GM12874 (cell line): ENCODE data around the gene MCM7.

ENCODE experiments used
- CTCF ChIP-seq: IDR thresholded peaks from 2 replicates; pipeline ENCODE4 v1.5.1; 2011; ENCODE audit warnings: low read depth, mild to moderate bottlenecking, control low read depth, low read length, moderate library complexity; ENCODE audit not compliant: insufficient read depth

MCM7 gene

GRCh38 chr7:100126931-100127865 lies 26.0 kb upstream of the MCM7 start, which contains the start of gene MBLAC1:
Gene MBLAC1 (plus strand): TSS chr7:100126967. CDS start chr7:100127396, 429 bp downstream.
- TF ChIP-seq CTCF: no peak

- no peak for TF ChIP-seq CTCF
These were observed 25.2 kb upstream of the MCM7 start for GRCh38 chr7:100126239-100126930.

GRCh38 chr7:100124301-100125230 lies 23.4 kb upstream of the MCM7 start:
- no peak for TF ChIP-seq CTCF

GRCh38 chr7:100122568-100122967 lies 21.4 kb upstream of the MCM7 start:
- TF ChIP-seq CTCF: no peak

- no peak for TF ChIP-seq CTCF
These were observed 20.9 kb upstream of the MCM7 start for GRCh38 chr7:100122067-100122466.

GRCh38 chr7:100120733-100121036 lies 19.5 kb upstream of the MCM7 start:
- TF ChIP-seq CTCF: no peak
